GM21529 (cell line): Measurements from ENCODE around the gene PGLYRP4.

Experiments
- ATAC-seq: cut with Tn5 transposase; IDR thresholded peaks from one replicate; pipeline ENCODE4 v1.9.1; 2021; ENCODE audit not compliant: unreplicated experiment

The PGLYRP4 gene, protein sequence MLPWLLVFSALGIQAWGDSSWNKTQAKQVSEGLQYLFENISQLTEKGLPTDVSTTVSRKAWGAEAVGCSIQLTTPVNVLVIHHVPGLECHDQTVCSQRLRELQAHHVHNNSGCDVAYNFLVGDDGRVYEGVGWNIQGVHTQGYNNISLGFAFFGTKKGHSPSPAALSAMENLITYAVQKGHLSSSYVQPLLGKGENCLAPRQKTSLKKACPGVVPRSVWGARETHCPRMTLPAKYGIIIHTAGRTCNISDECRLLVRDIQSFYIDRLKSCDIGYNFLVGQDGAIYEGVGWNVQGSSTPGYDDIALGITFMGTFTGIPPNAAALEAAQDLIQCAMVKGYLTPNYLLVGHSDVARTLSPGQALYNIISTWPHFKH

DNA sequence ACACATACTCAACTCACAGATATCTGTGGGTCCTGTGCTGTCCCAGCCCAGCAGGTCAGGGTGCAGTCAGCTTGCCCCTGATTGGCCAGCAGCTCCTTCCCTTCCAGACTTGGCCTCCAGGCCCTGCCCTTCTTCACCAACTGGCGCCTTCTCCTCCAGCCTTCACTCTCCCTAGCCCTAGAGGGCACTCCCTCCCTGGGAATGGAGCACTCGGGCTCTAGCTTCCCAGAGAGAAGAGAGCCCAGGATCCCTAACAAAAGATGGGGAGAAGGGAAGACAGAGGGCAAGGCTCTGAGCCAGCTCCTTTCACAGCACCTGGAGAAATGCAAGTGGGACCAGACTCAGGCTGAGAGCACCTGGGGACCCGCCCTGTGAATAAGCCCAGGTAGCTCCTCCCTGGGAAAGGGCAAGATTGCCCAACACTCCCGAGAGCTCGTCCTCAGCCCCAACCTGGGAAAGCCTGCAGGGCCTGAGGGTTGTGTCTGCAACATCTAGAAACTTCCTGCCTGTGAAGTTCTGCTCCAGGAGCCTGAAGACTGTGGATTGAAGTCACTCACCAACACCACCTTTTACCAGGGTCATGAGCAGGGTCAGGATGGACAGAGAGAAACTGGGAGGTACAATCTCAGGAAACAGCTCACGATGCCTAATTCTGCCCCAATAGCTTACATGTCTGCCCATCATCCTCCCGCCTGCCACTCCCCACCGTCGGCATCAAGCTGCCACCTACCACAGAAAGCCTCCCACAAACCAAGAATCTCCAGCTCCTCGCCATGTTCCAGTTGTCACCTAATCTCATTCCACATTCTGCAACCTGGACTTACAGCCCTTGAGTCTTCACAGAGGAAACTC, at the start of gene PGLYRP4:
Gene PGLYRP4 (minus strand): TSS at position 331 of the 852 bp plus-strand sequence. CDS start 909 bp downstream, outside the sequence.
- ATAC-seq, result no peak

DNA sequence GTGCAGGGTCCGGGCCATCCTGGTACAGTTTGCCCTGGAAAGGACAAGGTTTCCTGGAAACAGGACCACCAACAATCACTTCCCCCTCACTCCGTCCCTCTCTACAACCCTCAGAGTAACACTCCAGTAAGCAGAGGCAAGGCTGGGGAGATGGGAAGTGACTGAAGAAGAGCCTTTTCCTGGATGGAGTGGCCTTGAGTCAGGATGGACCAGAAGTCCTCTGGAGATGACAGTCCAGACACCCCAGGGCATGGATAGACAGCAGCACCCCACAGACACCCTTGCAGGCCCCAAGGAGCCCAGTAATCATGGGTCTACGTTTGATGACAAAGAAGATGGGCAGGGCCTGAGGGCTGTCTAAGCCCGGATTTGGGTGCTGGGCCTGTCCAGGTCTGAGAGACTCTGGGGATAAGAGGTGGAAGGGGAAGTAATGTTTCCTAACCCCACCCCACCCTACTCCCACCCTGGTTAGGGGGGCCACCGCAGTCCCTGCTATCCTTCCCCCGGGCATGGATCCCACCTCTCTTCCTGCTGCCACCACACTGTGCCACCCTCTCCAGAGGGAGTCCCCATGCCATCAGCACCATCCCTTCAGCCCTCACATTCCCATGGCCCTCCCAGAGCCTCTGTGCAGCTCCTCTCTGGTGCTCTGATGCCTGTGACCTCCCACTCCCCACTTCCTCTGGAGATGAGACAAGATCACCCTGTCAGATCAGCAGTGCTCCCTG, 49.4 kb upstream of the PGLYRP4 start:
- no peak for ATAC-seq

DNA sequence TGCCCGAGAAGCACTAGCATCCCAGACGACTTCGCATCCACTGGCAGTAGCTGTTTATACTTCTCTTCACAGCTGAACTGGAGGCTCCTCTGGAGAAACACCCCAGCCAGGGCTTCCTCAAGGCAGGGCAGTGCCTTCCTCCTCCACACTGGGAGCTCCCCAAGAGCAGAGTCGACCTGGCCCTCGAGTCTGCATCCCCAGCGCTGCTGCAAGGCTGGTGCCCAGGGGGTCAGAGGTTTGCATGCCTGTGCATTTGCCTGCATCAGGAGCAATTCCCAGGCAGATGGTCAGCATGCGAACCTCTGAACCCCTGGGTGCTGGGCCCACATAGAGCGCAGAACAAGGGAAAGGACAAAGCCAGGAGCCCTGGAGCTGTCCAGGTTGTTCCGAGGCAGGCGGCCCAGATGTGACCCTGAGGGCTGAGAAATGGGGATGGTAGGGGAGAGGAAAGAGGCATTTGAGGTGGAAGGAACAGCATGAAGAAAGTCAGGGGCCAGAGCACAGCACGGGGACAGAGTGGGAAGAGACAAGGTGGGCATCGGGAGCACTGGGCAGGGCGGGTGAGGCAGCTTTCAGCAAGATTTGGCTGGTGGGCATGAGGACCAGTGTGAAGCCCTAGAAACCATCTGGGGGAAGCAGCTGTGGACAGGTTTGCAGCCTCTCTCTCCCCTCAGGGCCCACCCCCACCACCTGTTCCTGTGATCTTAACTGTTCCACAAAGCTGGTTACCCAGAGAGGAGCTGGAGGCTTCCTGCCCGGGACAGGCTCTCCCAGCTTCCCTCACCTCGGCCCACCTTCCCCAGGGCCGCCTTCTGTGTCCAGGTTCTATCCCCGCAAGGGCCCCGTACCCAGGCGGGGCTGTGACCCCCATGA, 48.6 kb upstream of the PGLYRP4 start:
- ATAC-seq, result no peak

GRCh38 chr1:153396461-153396860, 47.8 kb upstream of the PGLYRP4 start:
- ATAC-seq, result no peak

DNA sequence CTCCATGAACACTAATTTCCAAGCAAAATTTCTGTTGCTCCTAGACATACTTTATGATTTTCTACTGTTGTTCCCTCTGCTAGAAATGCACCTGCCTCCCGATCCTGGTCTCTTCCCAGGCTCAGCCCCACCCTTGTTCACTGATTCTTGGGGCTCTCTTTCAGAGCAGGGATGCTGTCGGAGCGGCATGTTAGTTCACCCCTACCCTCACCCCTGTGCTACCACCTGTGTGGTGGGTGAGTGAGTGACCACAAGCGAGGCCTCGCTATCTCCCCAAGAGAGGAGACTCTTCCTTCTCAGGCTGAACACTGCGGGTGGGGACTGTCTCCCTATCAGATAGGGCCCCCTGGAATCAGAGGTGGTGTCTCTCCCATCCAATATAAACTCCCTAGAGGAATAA, 47.1 kb upstream of the PGLYRP4 start:
- no peak for ATAC-seq

DNA sequence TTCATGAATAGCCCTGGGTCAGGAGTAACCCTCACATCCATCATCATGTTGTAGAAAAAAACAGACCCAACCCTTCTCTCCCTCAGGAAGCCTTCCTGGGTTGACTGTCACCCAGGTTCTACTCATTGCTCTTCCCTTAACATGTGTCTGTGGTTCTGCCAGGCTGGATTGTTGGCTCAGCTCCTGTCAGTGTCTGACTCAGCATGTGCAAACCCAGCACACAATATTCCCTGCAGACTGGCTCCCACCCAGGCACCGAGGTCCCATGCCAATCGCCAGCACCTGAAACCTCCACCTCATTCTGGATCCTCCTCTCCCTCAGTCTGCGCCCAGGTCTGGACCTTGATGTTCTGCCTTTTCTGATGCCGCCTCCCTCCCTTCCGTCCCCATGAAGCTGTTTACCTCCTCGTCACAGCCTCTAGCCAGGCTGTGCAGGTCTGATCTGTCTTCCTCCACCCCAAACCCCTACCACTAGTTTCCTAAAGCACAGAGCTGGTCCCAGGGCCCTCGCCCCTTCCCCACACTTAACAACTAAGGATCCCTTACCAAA, 46.6 kb upstream of the PGLYRP4 start:
- ATAC-seq, result no peak

GRCh38 chr1:153394391-153394790, 45.8 kb upstream of the PGLYRP4 start:
- no peak for ATAC-seq

GRCh38 chr1:153393926-153394325, 45.3 kb upstream of the PGLYRP4 start:
- no peak for ATAC-seq

- ATAC-seq, result no peak
These were observed 44.2 kb upstream of the PGLYRP4 start for GRCh38 chr1:153392822-153393221.

GRCh38 chr1:153392258-153392657, 43.6 kb upstream of the PGLYRP4 start:
- ATAC-seq, result no peak

DNA sequence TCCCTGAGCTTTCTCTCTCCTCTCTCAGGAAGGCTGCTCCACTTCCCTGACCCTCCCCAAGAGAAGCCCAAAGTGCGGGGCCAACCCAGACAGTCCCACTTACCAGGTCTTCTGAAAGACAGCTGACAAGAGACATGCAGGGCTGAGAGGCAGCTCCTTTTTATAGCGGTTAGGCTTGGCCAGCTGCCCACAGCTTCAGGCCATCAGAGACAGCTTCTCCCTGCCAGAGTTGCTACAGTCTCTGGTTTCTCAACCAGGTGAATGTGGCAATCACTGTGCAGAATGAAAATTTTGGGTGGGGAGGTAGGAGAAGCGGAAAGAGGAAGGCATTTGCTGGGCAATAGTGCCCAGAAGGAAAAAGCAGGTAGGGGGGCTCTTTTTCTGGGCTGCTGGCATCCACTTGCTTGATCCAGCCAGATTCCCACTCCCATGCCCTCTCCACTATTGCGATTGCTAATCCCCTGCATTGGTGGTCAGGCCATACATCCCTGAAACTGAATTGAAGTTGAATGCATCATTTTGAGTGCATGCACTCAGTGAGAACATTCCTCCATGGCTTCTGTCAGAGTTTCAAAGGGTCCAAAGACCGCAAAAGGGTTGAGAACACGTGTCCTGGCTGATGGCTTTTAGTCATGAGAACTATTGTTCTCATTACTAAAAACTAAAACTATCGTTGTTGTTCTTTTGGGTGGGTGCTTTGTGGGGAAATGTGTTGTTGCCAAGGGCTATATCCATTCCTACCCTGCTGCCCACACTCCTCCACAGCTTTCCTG, 42.5 kb upstream of the PGLYRP4 start, which contains the start of gene S100A8:
Gene S100A8 (minus strand): TSS at position 136 of the 773 bp plus-strand sequence. CDS start 538 bp downstream, outside the sequence.
- no peak for ATAC-seq

- no peak for ATAC-seq
These were observed 41.6 kb upstream of the PGLYRP4 start for GRCh38 chr1:153389973-153390879.

DNA sequence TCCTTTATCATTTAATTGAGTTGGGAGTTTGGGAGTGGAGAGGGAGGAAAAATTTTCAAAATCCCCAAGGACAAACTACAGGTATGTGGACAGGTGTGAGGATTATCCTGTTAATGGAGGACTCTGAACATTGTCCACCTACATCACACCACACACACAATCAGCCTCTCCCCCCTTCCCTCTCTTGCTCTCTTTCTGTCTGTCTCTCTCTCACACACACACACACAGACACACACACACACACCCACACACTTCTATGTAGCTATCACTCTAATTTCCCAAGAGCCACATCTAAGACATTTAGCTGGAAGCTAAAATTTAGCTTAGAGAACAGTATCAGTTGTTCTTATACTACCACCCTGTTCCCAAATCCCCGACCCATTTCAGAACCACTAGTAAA, 40.8 kb upstream of the PGLYRP4 start:
- no peak for ATAC-seq

DNA sequence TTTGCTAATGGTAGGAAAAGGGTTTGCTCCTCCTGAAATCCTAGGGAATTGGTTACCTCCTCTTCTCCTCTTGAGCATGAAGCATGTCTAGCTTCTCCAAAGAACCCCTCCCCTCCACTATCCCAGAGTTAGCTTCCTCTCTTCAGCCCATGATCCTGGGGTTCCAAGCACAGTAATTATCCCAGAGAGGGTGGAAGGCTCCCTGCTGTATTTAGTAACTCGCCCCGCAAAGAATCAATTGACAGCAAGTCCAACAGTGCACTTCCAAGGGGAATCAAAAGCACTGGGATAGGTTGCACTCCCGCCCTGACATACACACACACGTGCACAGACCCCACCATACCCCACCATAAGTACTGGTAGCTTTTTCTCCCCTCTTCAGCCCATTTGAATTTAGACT, 39.1 kb upstream of the PGLYRP4 start:
- ATAC-seq, result no peak

GRCh38 chr1:153387001-153387400, 38.4 kb upstream of the PGLYRP4 start:
- ATAC-seq, result no peak

GRCh38 chr1:153386500-153386901, 37.9 kb upstream of the PGLYRP4 start:
- no peak for ATAC-seq

DNA sequence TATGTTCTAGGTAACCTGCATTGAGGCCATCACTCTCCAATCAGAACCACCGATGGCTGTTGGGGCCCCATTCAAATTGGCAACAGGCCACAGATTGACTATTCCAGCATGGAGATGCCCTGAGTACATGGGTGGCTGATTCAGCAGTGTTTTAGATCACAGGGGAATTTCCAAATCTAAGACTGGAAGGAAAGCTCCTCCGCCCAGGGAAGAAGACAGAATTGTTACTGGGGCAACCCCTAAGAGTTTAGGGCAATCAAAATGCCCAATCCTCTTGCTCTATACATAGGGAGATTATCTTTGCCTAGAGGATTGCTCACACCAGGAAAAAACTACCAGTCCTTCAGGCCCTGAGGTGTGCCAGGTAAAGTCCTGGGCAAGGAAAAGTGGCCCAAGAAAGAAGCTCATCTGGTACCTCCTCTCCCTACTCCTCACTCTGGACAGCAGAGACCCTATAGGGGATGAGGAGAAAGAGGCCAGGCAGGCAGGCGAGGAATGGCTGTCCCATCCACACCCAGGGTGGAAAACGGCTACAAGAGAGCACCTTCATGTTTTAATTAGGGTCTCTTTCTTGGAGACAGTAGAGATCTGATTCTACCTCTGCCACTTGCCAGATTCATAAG, 36.4 kb upstream of the PGLYRP4 start:
- no peak for ATAC-seq

GRCh38 chr1:153380711-153381110, 32.1 kb upstream of the PGLYRP4 start:
- ATAC-seq, result no peak
